BJ (cell line): ENCODE results near the gene ZBTB14. TPM values are rescaled to one million over a fixed set of nuclear protein-coding genes. Genes with fewer than 3 reads are reported as not detected.

ENCODE experiments used
- CTCF ChIA-PET: fragments of 350-600 bp; formaldehyde crosslinking; extraction: SDS; loops from one replicate; lab custom pipeline; 2021; ENCODE audit warnings: antibody characterized with exemption, inconsistent platforms; lab: Yijun Ruan, JAX
- POLR2A ChIA-PET: fragments of 300-600 bp; sonication (Branson Sonifier 250); formaldehyde crosslinking; extraction: SDS; loops from one replicate; lab custom pipeline; 2021; ENCODE audit warnings: antibody characterized with exemption; lab: Charles Lee
- DNase-seq: peaks from one replicate; pipeline ENCODE4 v3.0.0-alpha.2; 2011; ENCODE audit warnings: low read depth
- H3K27me3 ChIP-seq: 2 replicates; pipeline ENCODE4 v1.6.0; 2011; ENCODE audit warnings: low read length; ENCODE audit not compliant: control insufficient read depth, insufficient read depth
- H3K36me3 ChIP-seq: 2 replicates; pipeline ENCODE4 v1.5.1; 2011; ENCODE audit warnings: low read length; ENCODE audit not compliant: control insufficient read depth, insufficient read depth
- H3K4me3 ChIP-seq: 2 replicates; pipeline ENCODE4 v1.5.1; 2011; ENCODE audit warnings: low read depth, mild to moderate bottlenecking, control low read depth, low read length
- CTCF ChIP-seq: IDR thresholded peaks from 2 replicates; pipeline ENCODE4 v1.5.1; 2011; ENCODE audit warnings: low read depth, mild to moderate bottlenecking, control low read depth, inconsistent platforms, low read length, moderate library complexity; ENCODE audit not compliant: insufficient read depth
- polyA plus RNA-seq: library from polyadenylated mRNA; depleted of rRNA; stranded (reverse); fragments of >200 nt; gene quantifications from 2 replicates; pipeline ENCODE4 v1.2.3, GENCODE V29; 2011; rRNA removed

The ZBTB14 gene
- polyA plus RNA-seq, 1 experiment: 6.6 TPM

GRCh38 chr18:5253910-5254309 lies 41.6 kb downstream of the ZBTB14 start:
- no peak for TF ChIP-seq CTCF
- no peak for DNase-seq
- ChIA-PET CTCF (no interaction called here), POLR2A (no interaction called here)
- Histone ChIP-seq H3K36me3 (no peaks in the 10 kb centered on the region), H3K27me3 (no peaks in the 10 kb centered on the region), H3K4me3 (no peak overlapping the region)

- POLR2A ChIA-PET: no interaction called here
- no peak for TF ChIP-seq CTCF
- DNase-seq: no peak
- no peaks in the 10 kb centered on the region for H3K27me3 ChIP-seq
- H3K36me3 ChIP-seq: no peaks in the 10 kb centered on the region
- no peak overlapping the region for H3K4me3 ChIP-seq
- CTCF ChIA-PET: interaction anchor here (0.9 kb wide), 1 partner anchor 13 kb away, joined by 3 read pairs; no protein-coding TSS in a partner anchor
Observed at GRCh38 chr18:5251117-5251516, 44.4 kb downstream of the ZBTB14 start.

- Histone ChIP-seq H3K27me3 (no peaks in the 10 kb centered on the region), H3K4me3 (no peak overlapping the region), H3K36me3 (no peaks in the 10 kb centered on the region)
- ChIA-PET CTCF (interaction anchor here (0.9 kb wide), 1 partner anchor 13 kb away, joined by 3 read pairs; no protein-coding TSS in a partner anchor), POLR2A (no interaction called here)
- DNase-seq: no peak
- TF ChIP-seq CTCF: no peak
Observed at GRCh38 chr18:5250603-5251002, 44.9 kb downstream of the ZBTB14 start.

- no peak for TF ChIP-seq CTCF
- ChIA-PET POLR2A (no interaction called here), CTCF (no interaction called here)
- no peak overlapping the region for H3K4me3 ChIP-seq
- no peaks in the 10 kb centered on the region for H3K36me3 ChIP-seq
- DNase-seq: no peak
- H3K27me3 ChIP-seq: no peaks in the 10 kb centered on the region
Observed at GRCh38 chr18:5244941-5245340, 50.6 kb downstream of the ZBTB14 start.

GRCh38 chr18:5239447-5239846 lies 56.1 kb downstream of the ZBTB14 start:
- CTCF ChIA-PET: interaction anchor here (0.6 to 0.9 kb wide), 4 partner anchors 50 to 317 kb away, joined by 4 to 5 read pairs (median 4); no protein-coding TSS in a partner anchor
- no peak for TF ChIP-seq CTCF
- POLR2A ChIA-PET: no interaction called here
- Histone ChIP-seq H3K4me3 (peak overlapping the region; percentile 86), H3K36me3 (no peaks in the 10 kb centered on the region), H3K27me3 (no peaks in the 10 kb centered on the region)
- no peak for DNase-seq

Other genes with a start within 250 kb of the ZBTB14 start
- not detected in 2 replicates for gene AKAIN1, start 98.5 kb downstream of the ZBTB14 start, polyA plus RNA-seq
- 4.6 and 6.5 TPM in 2 replicates for gene EPB41L3, start 248.3 kb upstream of the ZBTB14 start, polyA plus RNA-seq